SH-SY5Y (cell line): ENCODE measurements around the gene TCF4.

Source experiments
- GATA2 ChIP-seq: IDR thresholded peaks from 2 replicates; pipeline ENCODE4 v1.6.1; 2011; ENCODE audit warnings: mild to moderate bottlenecking, low read depth, low read length
- GATA3 ChIP-seq: IDR thresholded peaks from 2 replicates; pipeline ENCODE4 v1.6.1; 2011; ENCODE audit warnings: low read depth, mild to moderate bottlenecking, low read length, moderate library complexity

DNA sequence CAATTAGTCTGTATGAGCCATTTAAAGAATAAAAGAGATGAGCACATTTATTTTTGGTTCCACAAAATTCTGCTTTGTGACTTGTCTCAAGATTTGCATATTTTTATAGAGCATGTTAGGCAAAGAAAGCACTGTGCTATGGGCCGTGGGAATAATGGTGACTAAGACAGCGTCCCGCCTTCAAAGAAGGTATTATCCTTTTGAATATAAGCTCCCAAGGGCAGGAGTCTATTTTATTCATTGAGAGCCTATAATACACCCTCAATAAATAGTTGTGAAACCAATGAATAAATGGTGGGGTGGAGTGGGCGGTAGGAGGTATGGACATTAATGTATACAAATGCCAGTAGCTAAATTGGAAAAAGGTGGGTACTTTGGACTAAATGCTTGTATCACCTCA lies 20.5 kb upstream of the TCF4 start:
- TF ChIP-seq GATA3 (no peak), GATA2 (no peak)
